GM12892 (cell line): ENCODE results near the gene ARHGAP11A.

Experiments used
- DNase-seq: peaks from one replicate; pipeline ENCODE4 v3.0.0; 2011; ENCODE audit not compliant: insufficient read length
- FAIRE-seq: peaks from 2 replicates; lab custom pipeline; 2011; peaks lifted over from hg19 to GRCh38; lab: Jason Lieb, UNC
- POLR2A ChIP-seq: IDR thresholded peaks from 2 replicates; pipeline ENCODE4 v1.6.1; 2011; ENCODE audit warnings: low read depth, low read length, control low read depth
- POLR2AphosphoS5 ChIP-seq: IDR thresholded peaks from 2 replicates; pipeline ENCODE4 v1.6.1; 2011; ENCODE audit warnings: low read depth, low read length, control low read depth
- TAF1 ChIP-seq: IDR thresholded peaks from 2 replicates; pipeline ENCODE4 v1.6.1; 2011; ENCODE audit warnings: low read depth, mild to moderate bottlenecking, control low read depth, low read length, borderline replicate concordance

The ARHGAP11A gene

GRCh38 chr15:32641517-32642059 lies 26.3 kb downstream of the ARHGAP11A start, which contains the start of gene SCG5:
Gene SCG5, plus strand, starts transcription at chr15:32641710. Its CDS starts 1,883 bp downstream, at chr15:32643593.
- FAIRE-seq, result no peak
- DNase-seq, result no peak
- TF ChIP-seq POLR2AphosphoS5 (peak; percentile 38; the same call in 1 of the 2 replicates), POLR2A (no peak), TAF1 (no peak)

DNA sequence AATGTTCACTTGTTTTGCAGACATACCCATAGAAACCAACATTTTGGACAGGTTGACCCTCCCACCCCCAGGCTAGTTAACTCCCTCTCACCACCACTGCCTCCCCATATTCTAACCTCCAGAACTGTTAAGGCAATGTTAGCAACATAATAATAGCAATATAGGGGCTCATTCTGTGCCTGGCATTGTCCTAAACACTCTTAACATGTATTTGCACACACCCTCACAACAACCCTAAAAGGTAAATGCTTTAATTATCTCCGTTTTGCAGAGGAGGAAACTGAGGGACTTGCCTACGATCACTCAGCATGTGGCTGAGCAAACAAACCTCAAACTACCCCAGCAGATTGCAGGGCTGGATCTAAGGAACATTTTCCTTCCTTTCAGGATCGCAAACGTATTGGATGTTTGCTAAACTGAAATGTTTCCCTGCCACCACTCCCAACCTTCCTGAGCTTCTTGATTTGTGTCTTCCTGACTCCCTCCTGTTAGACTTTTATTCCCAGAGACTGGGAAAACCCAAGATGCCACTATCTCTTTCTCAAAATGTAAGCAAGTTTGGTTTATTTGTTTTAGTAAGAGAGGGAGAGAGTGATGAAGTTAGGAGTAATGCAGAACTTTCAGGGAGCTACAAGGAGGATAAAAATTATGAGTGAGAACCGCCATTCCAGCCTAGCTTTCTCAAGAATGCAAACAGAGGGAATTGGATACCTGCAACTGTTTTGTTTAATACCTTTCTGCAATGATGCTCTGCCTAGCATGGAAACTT lies 27.5 kb downstream of the ARHGAP11A start:
- no peak for FAIRE-seq
- TF ChIP-seq POLR2AphosphoS5 (no peak), TAF1 (no peak), POLR2A (no peak)
- no peak for DNase-seq

GRCh38 chr15:32643907-32644445 lies 28.7 kb downstream of the ARHGAP11A start:
- FAIRE-seq (no peak), DNase-seq (no peak)
- TF ChIP-seq TAF1 (no peak), POLR2AphosphoS5 (no peak)

GRCh38 chr15:32646291-32646690 lies 31.0 kb downstream of the ARHGAP11A start:
- FAIRE-seq, result no peak
- no peak for DNase-seq
- no peak for TF ChIP-seq POLR2A
- TF ChIP-seq TAF1, result no peak
- TF ChIP-seq POLR2AphosphoS5, result no peak

DNA sequence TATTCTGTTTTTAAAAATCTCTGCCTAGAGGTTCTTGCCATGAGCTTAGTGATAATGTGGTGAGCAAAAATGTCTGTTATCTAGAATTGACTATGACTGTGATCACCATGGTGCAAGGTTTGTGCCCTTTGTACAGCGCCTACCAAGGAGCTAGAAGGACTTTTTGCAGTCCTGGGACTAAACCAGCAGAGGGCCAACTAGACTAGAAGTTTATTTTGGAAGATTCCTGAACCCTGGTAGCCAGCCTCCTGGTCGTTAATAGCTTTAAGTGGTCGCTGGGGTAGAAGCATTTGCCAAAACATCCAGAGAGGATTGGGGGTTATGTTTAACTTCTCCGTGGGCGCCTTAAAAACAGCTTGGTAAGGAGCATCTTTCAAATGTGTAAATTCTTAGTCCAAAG lies 34.0 kb downstream of the ARHGAP11A start:
- DNase-seq, result no peak
- no peak for FAIRE-seq

DNA sequence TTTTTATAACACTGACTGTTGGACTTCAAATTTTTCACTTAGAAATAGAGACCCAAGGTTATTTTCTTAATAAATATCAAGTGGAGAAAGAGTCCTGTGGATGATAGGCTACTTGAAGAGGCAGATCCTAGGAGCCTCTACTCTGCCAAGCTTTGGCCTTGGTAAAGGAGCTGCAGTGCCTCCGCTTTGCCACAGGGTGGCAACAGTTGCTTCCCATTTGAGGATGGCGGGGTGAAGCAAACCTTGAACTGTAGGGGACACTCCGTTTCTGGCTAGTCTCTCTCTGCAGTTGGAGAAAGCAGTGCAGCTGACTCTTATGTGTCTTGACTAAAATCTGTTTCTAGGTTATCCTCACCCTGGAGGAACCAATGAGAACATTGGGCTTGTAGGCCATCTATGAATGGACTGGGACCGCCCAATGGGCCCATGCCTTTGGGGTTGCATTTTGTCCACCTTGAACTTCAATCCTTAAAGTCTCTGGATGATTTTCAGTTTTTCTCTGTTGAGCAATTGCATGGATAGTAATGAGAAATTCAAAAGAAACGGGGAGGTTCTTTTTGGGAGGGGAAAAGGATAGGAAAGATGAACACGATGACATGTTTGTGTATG lies 36.0 kb downstream of the ARHGAP11A start:
- DNase-seq (peak; percentile 50), FAIRE-seq (peak; percentile 24)
- no peak for TF ChIP-seq POLR2AphosphoS5
- no peak for TF ChIP-seq TAF1
- TF ChIP-seq POLR2A, result no peak

More for the DNA sequence above, 34.0 kb downstream of the ARHGAP11A start:
- no peak for TF ChIP-seq POLR2A

GRCh38 chr15:32652178-32652577 lies 36.9 kb downstream of the ARHGAP11A start:
- TF ChIP-seq TAF1 (no peak), POLR2AphosphoS5 (no peak), POLR2A (no peak)
- FAIRE-seq, result no peak
- DNase-seq, result no peak

DNA sequence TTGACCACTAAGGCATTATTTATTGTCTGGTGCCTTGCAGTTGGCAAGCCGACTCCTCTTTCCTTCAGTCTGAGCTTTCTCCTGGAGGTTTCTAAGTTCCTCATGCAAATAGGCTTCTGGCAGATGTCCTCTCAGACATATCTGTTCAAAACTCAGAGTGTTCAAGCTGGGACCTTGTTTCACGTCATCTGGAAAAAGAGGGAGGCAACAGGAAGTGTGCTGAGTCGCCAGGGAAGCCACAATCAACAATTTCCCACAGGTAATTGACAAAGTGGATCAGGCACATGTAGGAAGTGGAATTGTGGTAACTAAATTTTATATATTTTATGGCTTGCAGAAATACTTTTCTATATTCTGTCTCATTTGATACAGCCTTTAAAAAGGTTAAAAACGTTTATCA lies 40.8 kb downstream of the ARHGAP11A start:
- no peak for TF ChIP-seq POLR2A
- no peak for TF ChIP-seq TAF1
- no peak for TF ChIP-seq POLR2AphosphoS5
- FAIRE-seq (no peak), DNase-seq (no peak)

GRCh38 chr15:32656496-32656895 lies 41.2 kb downstream of the ARHGAP11A start:
- TF ChIP-seq POLR2AphosphoS5 (no peak), POLR2A (no peak), TAF1 (no peak)
- DNase-seq, result no peak
- FAIRE-seq, result no peak

DNA sequence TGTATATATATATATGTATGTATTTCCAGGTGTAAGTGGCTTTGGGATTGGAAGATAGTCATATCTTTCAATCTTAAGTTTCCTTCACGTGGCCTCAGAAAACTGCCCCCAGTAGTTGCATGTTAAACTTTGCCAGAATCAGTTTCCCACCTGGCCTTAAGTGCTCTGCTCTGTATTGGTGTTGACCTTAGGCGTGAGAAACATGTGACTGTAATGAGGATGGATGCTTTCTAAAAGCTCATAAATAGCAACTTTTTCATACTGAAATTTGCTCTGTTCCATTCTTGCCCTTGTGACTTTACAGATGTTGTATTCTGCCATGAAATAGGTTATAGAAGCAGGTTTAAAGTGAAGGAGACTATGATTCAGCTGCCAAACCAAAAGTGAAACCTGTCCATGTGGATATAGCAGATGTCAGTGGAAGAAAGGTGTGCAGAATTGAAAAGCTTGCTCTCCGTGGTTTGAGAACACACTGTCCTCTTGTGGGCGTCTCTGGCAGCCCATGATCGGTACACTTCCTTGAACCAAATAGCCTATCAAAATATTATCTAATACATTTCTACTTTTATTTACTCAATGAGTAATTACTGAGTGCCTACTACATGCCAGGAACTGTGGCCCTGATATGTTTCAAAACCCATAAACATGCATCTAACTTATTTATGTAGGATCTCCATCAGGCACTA lies 42.0 kb downstream of the ARHGAP11A start:
- no peak for TF ChIP-seq TAF1
- no peak for TF ChIP-seq POLR2A
- no peak for TF ChIP-seq POLR2AphosphoS5
- DNase-seq (no peak), FAIRE-seq (no peak)

GRCh38 chr15:32657941-32658340 lies 42.6 kb downstream of the ARHGAP11A start:
- FAIRE-seq, result no peak
- TF ChIP-seq POLR2AphosphoS5 (no peak), POLR2A (no peak), TAF1 (no peak)

More at GRCh38 chr15:32657941-32658340, 42.6 kb downstream of the ARHGAP11A start:
- DNase-seq, result no peak
